Measurements from ENCODE around the gene ZNRF2. TPM values are rescaled to one million over a fixed set of nuclear protein-coding genes. Genes with fewer than 3 reads are reported as not detected.

Gene ZNRF2
- total and polyA plus RNA-seq, 2 of the 13 experiments (the other 11 are each of a cell fraction or from before 2014, with no cell fraction given), result 3.5 to 7.7 TPM

- TF ChIP-seq ZXDC (CRISPR knock-in tag; IDR thresholded peaks at IDR 0.05) (no peak), ZNF75D (CRISPR knock-in tag; IDR thresholded peaks at IDR 0.05; ENCODE audit: borderline replicate concordance) (no peak), PLRG1 (conservative IDR thresholded peaks at IDR 0.05) (no peak), SALL1 (CRISPR knock-in tag; IDR thresholded peaks at IDR 0.05) (no peak), ZFP41 (CRISPR knock-in tag; IDR thresholded peaks at IDR 0.05; ENCODE audit: borderline replicate concordance) (no peak), ZNF253 (CRISPR knock-in tag; IDR thresholded peaks at IDR 0.05; ENCODE audit: borderline replicate concordance) (no peak), HNF1B (CRISPR knock-in tag; IDR thresholded peaks at IDR 0.05) (no peak), ZSCAN22 (CRISPR knock-in tag; IDR thresholded peaks at IDR 0.05) (no peak), MAFG (CRISPR knock-in tag; IDR thresholded peaks at IDR 0.05) (no peak)
Measured at GRCh38 chr7:30351724-30352123, 67.3 kb downstream of the ZNRF2 start (continued).

- Histone ChIP-seq H3K4me2 (ENCODE audit: low read depth, low read length) (no peak overlapping the region), H3K4me1 (ENCODE audit: insufficient read depth, low read length) (peaks cover 12% of the 10 kb centered on the region; the same call in 1 of the 2 replicates), H2AFZ (ENCODE audit: low read length) (no peak overlapping the region), H3K9me3 (ENCODE audit: low read length) (no peaks in the 10 kb centered on the region), H3K9ac (ENCODE audit: insufficient read depth, low read depth, low read length) (no peak overlapping the region), H4K20me1 (ENCODE audit: insufficient read depth, low read length) (no peaks in the 10 kb centered on the region), H3K27ac (ENCODE audit: extremely low read length, insufficient read depth, low read length) (no peak overlapping the region), H3K4me3 (replicated peaks in 1 of 3; ENCODE audit: insufficient read depth in 1 of 3, low read depth in 2 of 3, low read length in 3 of 3) (no peak overlapping the region), H3K27me3 (ENCODE audit: control insufficient read depth in 1 of 2, insufficient read depth in 2 of 2, low read length in 2 of 2) (no peaks in the 10 kb centered on the region), H3K79me2 (ENCODE audit: insufficient read depth, low read length) (peaks cover 7% of the 10 kb centered on the region), H3K36me3 (replicated peaks in 1 of 2; ENCODE audit: control insufficient read depth in 1 of 2, insufficient read depth in 2 of 2, low read length in 2 of 2) (peaks cover 0 to 4% of the 10 kb centered on the region in 2 experiments; a peak in 1 of 5 replicates)
- DNase-seq (ENCODE audit: low spot score), result no peak
- no peak for ATAC-seq
- POLR2A ChIA-PET, result no interaction called here
- 96% methylated on average over 5 of the region's 5 CpGs for WGBS (ENCODE audit: low lambda C conversion rate)
- in situ Hi-C loops (cut with HindIII; ENCODE audit: extremely low pct_ligation_motif_present, low pct_unique_long_range_greater_than_20kb) (no loop called here), intact Hi-C loops (cut with micrococcal nuclease; ENCODE audit: unreplicated experiment) (no loop called here)
- FAIRE-seq, result no peak
- CTCF ChIA-PET (ENCODE audit: low intra/inter-chr PET ratio, low total read pairs), result no interaction called here
- no TSS peak for BruUV-seq (replicated peaks)
- TF ChIP-seq MIER3 (CRISPR knock-in tag; IDR thresholded peaks at IDR 0.05; ENCODE audit: borderline replicate concordance) (no peak), STAG1 (CRISPR knock-in tag; IDR thresholded peaks at IDR 0.05) (peak; percentile 4; the same call in 1 of the 2 replicates), CENPX (CRISPR knock-in tag; IDR thresholded peaks at IDR 0.05) (no peak)
Measured at GRCh38 chr7:30352169-30352568, 67.8 kb downstream of the ZNRF2 start.

Measured in HepG2 (cell line).